ENCODE results near the gene ATP6V0A4. TPM values are rescaled to one million over a fixed set of nuclear protein-coding genes. Genes with fewer than 3 reads are reported as not detected.

The ATP6V0A4 gene
- polyA plus RNA-seq, 1 donor, result 0.12 TPM

DNA sequence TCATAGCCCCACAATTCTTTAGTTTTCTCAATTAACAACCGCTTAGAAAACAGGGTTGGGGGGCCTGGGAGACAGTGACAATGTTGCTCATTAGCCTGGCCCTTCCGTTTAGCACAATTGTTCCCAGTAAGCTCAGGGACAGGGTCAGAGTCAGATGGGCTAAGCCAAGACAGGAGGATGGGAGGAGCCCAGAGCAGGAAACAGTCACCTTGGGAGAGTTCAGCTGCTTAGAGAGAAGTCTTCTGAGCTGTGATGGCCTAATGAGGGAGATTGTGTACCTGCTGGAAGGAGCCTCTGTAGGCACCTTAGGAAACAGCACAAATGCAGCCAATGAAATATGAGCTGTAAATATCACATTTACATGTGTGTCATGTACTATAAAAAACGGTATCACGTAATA lies 132.7 kb downstream of the ATP6V0A4 start:
- H3K4me1 ChIP-seq (ENCODE audit: control insufficient read depth, insufficient read depth, low read length), result peaks cover 23% of the 10 kb centered on the region
- H3K4me3 ChIP-seq (ENCODE audit: low read length), result no peak overlapping the region
- no CpG with 5 or more reads among the region's 4 CpGs for WGBS (ENCODE audit: insufficient coverage, low lambda C conversion rate)
- peak; percentile 43 to 83 for DNase-seq
- H3K27ac ChIP-seq (ENCODE audit: low read length), result peak overlapping the region; percentile 59
- H3K27me3 ChIP-seq (ENCODE audit: control insufficient read depth, insufficient read depth, low read length), result no peaks in the 10 kb centered on the region
- H3K36me3 ChIP-seq (ENCODE audit: control insufficient read depth, insufficient read depth, low read length), result no peaks in the 10 kb centered on the region
- peaks cover 10% of the 10 kb centered on the region for H3K9me3 ChIP-seq (ENCODE audit: control insufficient read depth, low read depth, low read length)

DNA sequence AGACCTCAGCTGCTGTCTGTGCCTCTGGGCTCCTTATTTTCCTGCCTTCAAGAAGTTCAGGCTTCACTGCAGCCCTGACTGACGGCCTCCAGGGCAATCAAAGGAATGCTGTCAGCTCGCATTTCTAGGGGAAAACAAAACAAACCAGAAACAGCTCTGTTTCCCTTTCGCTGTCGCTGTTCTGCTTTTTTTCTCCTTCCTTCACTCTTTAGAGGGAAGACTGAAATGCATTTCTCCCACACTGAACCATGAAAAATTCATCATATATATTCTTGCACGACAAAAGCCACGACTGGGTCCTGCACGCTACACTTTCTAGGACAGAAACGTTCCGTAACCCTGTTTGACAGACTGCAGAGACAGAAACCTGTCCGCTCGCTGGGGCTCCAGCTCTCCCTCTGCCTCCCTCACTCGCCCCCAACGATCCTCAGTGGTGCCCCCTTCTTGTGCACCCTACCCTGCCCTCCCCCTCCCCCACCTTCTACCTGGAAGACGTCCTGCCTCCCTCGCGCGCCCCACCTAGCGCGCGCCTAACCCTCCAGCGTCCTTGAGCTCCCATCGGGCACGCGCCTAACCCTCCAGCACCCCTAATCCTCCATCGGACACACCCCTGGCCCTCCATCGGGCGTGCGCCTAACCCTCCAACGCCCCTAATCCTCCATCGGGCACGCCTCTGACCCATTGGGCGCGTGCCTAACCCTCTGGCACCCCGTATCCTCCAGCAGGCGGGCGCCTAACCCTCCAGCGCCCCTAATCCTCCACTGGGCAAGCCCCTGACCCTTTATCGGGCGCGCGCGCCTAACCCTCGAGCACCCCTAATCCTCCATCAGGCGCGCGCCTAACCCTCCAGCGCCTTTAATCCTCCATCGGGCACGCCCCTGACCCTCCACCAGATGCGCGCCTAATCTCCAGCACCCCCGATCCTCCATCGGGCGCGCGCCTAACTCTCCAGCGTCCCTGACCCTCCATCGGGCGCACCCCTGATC lies 134.0 kb downstream of the ATP6V0A4 start:
- Histone ChIP-seq H3K4me1 (ENCODE audit: control insufficient read depth, insufficient read depth, low read length) (peaks cover 21% of the 10 kb centered on the region), H3K4me3 (ENCODE audit: low read length) (peak overlapping the region; percentile 70), H3K27ac (ENCODE audit: low read length) (peak overlapping the region; percentile 89), H3K27me3 (ENCODE audit: control insufficient read depth, insufficient read depth, low read length) (no peaks in the 10 kb centered on the region), H3K9me3 (ENCODE audit: control insufficient read depth, low read depth, low read length) (peaks cover 7% of the 10 kb centered on the region), H3K36me3 (ENCODE audit: control insufficient read depth, insufficient read depth, low read length) (no peaks in the 10 kb centered on the region)
- 0% methylated on average over 2 of the region's 59 CpGs for WGBS (ENCODE audit: insufficient coverage, low lambda C conversion rate)
- DNase-seq, result peak; percentile 32 to 68

GRCh38 chr7:138662991-138663320 lies 135.0 kb downstream of the ATP6V0A4 start:
- DNase-seq, result no peak
- Histone ChIP-seq H3K4me1 (ENCODE audit: control insufficient read depth, insufficient read depth, low read length) (peaks cover 21% of the 10 kb centered on the region), H3K27me3 (ENCODE audit: control insufficient read depth, insufficient read depth, low read length) (no peaks in the 10 kb centered on the region), H3K9me3 (ENCODE audit: control insufficient read depth, low read depth, low read length) (peaks cover 7% of the 10 kb centered on the region), H3K27ac (ENCODE audit: low read length) (no peak overlapping the region), H3K4me3 (ENCODE audit: low read length) (no peak overlapping the region), H3K36me3 (ENCODE audit: control insufficient read depth, insufficient read depth, low read length) (no peaks in the 10 kb centered on the region)
- 77% methylated on average over 2 of the region's 6 CpGs for WGBS (ENCODE audit: insufficient coverage, low lambda C conversion rate)

GRCh38 chr7:138662076-138662990 lies 135.7 kb downstream of the ATP6V0A4 start:
- no peak for DNase-seq
- Histone ChIP-seq H3K4me1 (ENCODE audit: control insufficient read depth, insufficient read depth, low read length) (peaks cover 20% of the 10 kb centered on the region), H3K27ac (ENCODE audit: low read length) (no peak overlapping the region), H3K4me3 (ENCODE audit: low read length) (no peak overlapping the region), H3K9me3 (ENCODE audit: control insufficient read depth, low read depth, low read length) (peaks cover 7% of the 10 kb centered on the region), H3K27me3 (ENCODE audit: control insufficient read depth, insufficient read depth, low read length) (no peaks in the 10 kb centered on the region), H3K36me3 (ENCODE audit: control insufficient read depth, insufficient read depth, low read length) (no peaks in the 10 kb centered on the region)
- no CpG with 5 or more reads among the region's 5 CpGs for WGBS (ENCODE audit: insufficient coverage, low lambda C conversion rate)

GRCh38 chr7:138661069-138661635 lies 136.8 kb downstream of the ATP6V0A4 start:
- no peak overlapping the region for H3K27ac ChIP-seq (ENCODE audit: low read length)
- peaks cover 13% of the 10 kb centered on the region for H3K4me1 ChIP-seq (ENCODE audit: control insufficient read depth, insufficient read depth, low read length)
- DNase-seq, result no peak
- 60% methylated on average over 1 of the region's 9 CpGs for WGBS (ENCODE audit: insufficient coverage, low lambda C conversion rate)
- peaks cover 7% of the 10 kb centered on the region for H3K9me3 ChIP-seq (ENCODE audit: control insufficient read depth, low read depth, low read length)
- H3K36me3 ChIP-seq (ENCODE audit: control insufficient read depth, insufficient read depth, low read length), result no peaks in the 10 kb centered on the region
- H3K27me3 ChIP-seq (ENCODE audit: control insufficient read depth, insufficient read depth, low read length), result no peaks in the 10 kb centered on the region
- H3K4me3 ChIP-seq (ENCODE audit: low read length), result no peak overlapping the region

- WGBS (ENCODE audit: insufficient coverage, low lambda C conversion rate), result no CpG with 5 or more reads among the region's 4 CpGs
- DNase-seq, result no peak
- Histone ChIP-seq H3K27ac (ENCODE audit: low read length) (no peak overlapping the region), H3K9me3 (ENCODE audit: control insufficient read depth, low read depth, low read length) (peaks cover 11% of the 10 kb centered on the region), H3K27me3 (ENCODE audit: control insufficient read depth, insufficient read depth, low read length) (no peaks in the 10 kb centered on the region), H3K36me3 (ENCODE audit: control insufficient read depth, insufficient read depth, low read length) (no peaks in the 10 kb centered on the region), H3K4me3 (ENCODE audit: low read length) (no peak overlapping the region), H3K4me1 (ENCODE audit: control insufficient read depth, insufficient read depth, low read length) (peaks cover 2% of the 10 kb centered on the region)
These were observed 139.1 kb downstream of the ATP6V0A4 start for GRCh38 chr7:138658889-138659288.

GRCh38 chr7:138657854-138658386 lies 140.1 kb downstream of the ATP6V0A4 start:
- no peaks in the 10 kb centered on the region for H3K4me1 ChIP-seq (ENCODE audit: control insufficient read depth, insufficient read depth, low read length)
- H3K27me3 ChIP-seq (ENCODE audit: control insufficient read depth, insufficient read depth, low read length), result no peaks in the 10 kb centered on the region
- H3K9me3 ChIP-seq (ENCODE audit: control insufficient read depth, low read depth, low read length), result peaks cover 17% of the 10 kb centered on the region
- no peaks in the 10 kb centered on the region for H3K36me3 ChIP-seq (ENCODE audit: control insufficient read depth, insufficient read depth, low read length)
- no CpG with 5 or more reads among the region's 4 CpGs for WGBS (ENCODE audit: insufficient coverage, low lambda C conversion rate)
- no peak for DNase-seq
- H3K4me3 ChIP-seq (ENCODE audit: low read length), result no peak overlapping the region
- H3K27ac ChIP-seq (ENCODE audit: low read length), result no peak overlapping the region

DNA sequence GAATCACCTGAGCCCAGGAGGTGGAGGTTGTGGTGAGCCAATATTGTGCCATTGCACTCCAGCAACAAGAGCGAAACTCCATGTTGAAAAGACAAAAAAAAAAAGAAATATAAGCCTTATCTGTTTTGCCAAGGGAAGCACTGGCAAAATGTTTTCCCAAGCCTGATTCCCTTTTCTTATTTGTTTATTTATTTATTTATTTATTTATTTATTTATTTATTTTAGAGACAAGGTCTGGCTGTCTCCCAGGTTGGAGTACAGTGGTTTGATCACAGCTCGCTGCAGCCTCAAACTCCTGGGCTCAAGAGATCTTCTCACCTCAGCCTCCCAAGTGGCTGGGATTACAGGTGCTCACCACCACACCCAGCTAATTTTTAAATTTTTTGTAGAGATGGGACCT lies 141.0 kb downstream of the ATP6V0A4 start:
- WGBS (ENCODE audit: insufficient coverage, low lambda C conversion rate), result no CpG with 5 or more reads among the region's 2 CpGs
- no peak overlapping the region for H3K27ac ChIP-seq (ENCODE audit: low read length)
- peaks cover 17% of the 10 kb centered on the region for H3K9me3 ChIP-seq (ENCODE audit: control insufficient read depth, low read depth, low read length)
- no peaks in the 10 kb centered on the region for H3K4me1 ChIP-seq (ENCODE audit: control insufficient read depth, insufficient read depth, low read length)
- H3K36me3 ChIP-seq (ENCODE audit: control insufficient read depth, insufficient read depth, low read length), result no peaks in the 10 kb centered on the region
- H3K4me3 ChIP-seq (ENCODE audit: low read length), result no peak overlapping the region
- no peaks in the 10 kb centered on the region for H3K27me3 ChIP-seq (ENCODE audit: control insufficient read depth, insufficient read depth, low read length)
- DNase-seq, result no peak
